GM12878 (cell line): ENCODE results near the gene MMP14. TPM values are rescaled to one million over a fixed set of nuclear protein-coding genes. Genes with fewer than 3 reads are reported as not detected.

Experiments
- CEBPB ChIP-seq, 2 experiments: fragments of 150-350 bp in 1 of 2; IDR thresholded peaks; 2 replicates each; pipeline ENCODE4 v1.6.1; 2012 to 2014; ENCODE audit warnings: low read depth in 2 of 2, low read length in 2 of 2, borderline replicate concordance in 1 of 2, inconsistent platforms in 1 of 2
- CEBPZ ChIP-seq: fragments of 150-350 bp; IDR thresholded peaks from 2 replicates; pipeline ENCODE4 v1.6.1; 2016; ENCODE audit warnings: low read depth, low read length
- CREM ChIP-seq: IDR thresholded peaks from 2 replicates; pipeline ENCODE4 v1.6.1; 2014; ENCODE audit warnings: antibody characterized with exemption, low read depth
- EP300 ChIP-seq, 2 experiments: fragments of 150-350 bp in 1 of 2; IDR thresholded peaks; 2 replicates each; pipeline ENCODE4 v1.6.1; 2011 to 2012; ENCODE audit warnings: low read depth in 2 of 2, low read length in 2 of 2, borderline replicate concordance in 1 of 2, improper control_type of control experiment in 1 of 2, inconsistent platforms in 1 of 2; ENCODE audit not compliant: control insufficient read depth in 1 of 2
- ESRRA ChIP-seq: IDR thresholded peaks from 2 replicates; pipeline ENCODE4 v1.6.1; 2012; ENCODE audit warnings: mild to moderate bottlenecking, low read length, improper control_type of control experiment
- FOS ChIP-seq: IDR thresholded peaks from 3 replicates; pipeline ENCODE4 v1.6.1; 2011; ENCODE audit warnings: borderline replicate concordance; ENCODE audit not compliant: insufficient read length; ENCODE audit errors: extremely low read depth
- HDGF ChIP-seq: fragments of 450-650 bp; IDR thresholded peaks from 2 replicates; pipeline ENCODE4 v1.6.1; 2016; ENCODE audit warnings: antibody characterized with exemption
- NBN ChIP-seq: fragments of 450-650 bp; IDR thresholded peaks from 2 replicates; pipeline ENCODE4 v1.6.1; 2016
- NR2F1 ChIP-seq: fragments of 450-650 bp; conservative IDR thresholded peaks from 2 replicates; pipeline ENCODE4 v1.6.1; 2017; ENCODE audit warnings: mild to moderate bottlenecking
- RAD21 ChIP-seq: IDR thresholded peaks from 2 replicates; pipeline ENCODE4 v1.6.1; 2011; ENCODE audit warnings: mild to moderate bottlenecking, low read depth, low read length, moderate library complexity; ENCODE audit not compliant: insufficient read depth
- RB1 ChIP-seq: fragments of 450-650 bp; formaldehyde crosslinking; IDR thresholded peaks from 2 replicates; pipeline ENCODE4 v1.6.1; 2017; ENCODE audit warnings: mild to moderate bottlenecking, borderline replicate concordance
- RFX5 ChIP-seq: IDR thresholded peaks from 2 replicates; pipeline ENCODE4 v1.6.1; 2011; ENCODE audit warnings: low read depth, low read length, improper control_type of control experiment
- SIN3A ChIP-seq: IDR thresholded peaks from 2 replicates; pipeline ENCODE4 v1.6.1; 2012; ENCODE audit warnings: low read depth, low read length, improper control_type of control experiment
- SKIL ChIP-seq: fragments of 450-650 bp; IDR thresholded peaks from 2 replicates; pipeline ENCODE4 v1.6.1; 2017; ENCODE audit warnings: mild to moderate bottlenecking, low read depth, inconsistent platforms; ENCODE audit not compliant: poor library complexity, severe bottlenecking
- ZBTB4 ChIP-seq: fragments of 450-650 bp; formaldehyde crosslinking; IDR thresholded peaks from 2 replicates; pipeline ENCODE4 v1.4.0; 2022; ENCODE audit warnings: mild to moderate bottlenecking, moderate library complexity
- ZNF622 ChIP-seq: fragments of 450-650 bp; IDR thresholded peaks from 2 replicates; pipeline ENCODE4 v1.6.1; 2017; ENCODE audit warnings: mild to moderate bottlenecking, inconsistent platforms
- ZNF687 ChIP-seq: fragments of 450-650 bp; IDR thresholded peaks from 2 replicates; pipeline ENCODE4 v1.6.1; 2017; ENCODE audit warnings: mild to moderate bottlenecking, moderate library complexity
- polyA plus RNA-seq, 11 experiments: library from polyadenylated mRNA; depleted of rRNA in 4 of 11; unstranded in 6 of 11; stranded (reverse) in 5 of 11; fragments of >200 nt; fragmentation: Nextera tagmentation in 4 of 11; fragmentation: Illumina TruSeq in 1 of 11; extraction: Ambion mirVana in 4 of 11; extraction: Trizol in 1 of 11; gene quantifications; 1 replicate in 1 of 11; 2 replicates in 10 of 11; pipeline versions ENCODE4 v1.2.1 to v1.2.3, GENCODE V29; 2011 to 2016; ENCODE audit warnings: inconsistent platforms in 2 of 11, missing spikeins in 2 of 11, low read depth in 1 of 11
- total RNA-seq, 4 experiments: library from RNA; depleted of rRNA in 3 of 4; stranded (reverse); fragments of >200 nt in 3 of 4; fragmentation: Illumina TruSeq in 1 of 4; extraction: Trizol in 1 of 4; gene quantifications; 2 replicates each; pipeline versions ENCODE4 v1.2.1 to v1.2.3, GENCODE V29; 2013 to 2021

Gene MMP14
- total and polyA plus RNA-seq, 10 of the 15 experiments (the other 5 are each of a cell fraction or from before 2014, with no cell fraction given): 0.31 to 1.9 (median 0.70) TPM; not detected in 2

DNA sequence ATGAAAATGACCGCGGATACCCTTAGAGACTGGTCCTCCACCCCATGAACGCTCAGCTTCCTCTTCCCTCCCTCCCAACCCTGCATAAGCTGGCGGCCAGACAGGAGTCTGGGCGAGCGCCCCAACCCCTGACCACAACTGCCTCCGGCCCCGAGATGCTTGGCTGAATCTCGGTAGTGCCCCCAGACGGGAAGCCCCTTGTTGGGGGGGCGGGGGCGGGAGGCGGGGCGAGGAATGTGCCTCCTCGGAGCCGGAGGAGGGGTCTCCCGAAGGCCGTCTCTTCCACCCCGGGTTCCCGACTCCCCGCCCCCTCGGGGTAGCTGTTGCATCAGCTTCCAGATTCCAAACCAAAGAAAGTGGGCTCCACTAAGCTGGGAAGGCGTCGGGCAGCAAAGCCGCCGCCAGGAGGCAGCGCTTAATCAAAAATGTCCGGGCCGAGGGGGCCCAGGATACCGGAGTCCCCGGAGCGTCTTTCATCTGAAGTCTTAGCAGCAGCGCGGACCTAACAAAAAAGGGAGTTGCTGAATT is 13.8 kb upstream of the MMP14 start (continued):
- no peak for TF ChIP-seq CEBPZ
- TF ChIP-seq CREM: no peak
- TF ChIP-seq HDGF: no peak
- TF ChIP-seq ESRRA: no peak
- TF ChIP-seq ZNF622: no peak
- TF ChIP-seq EP300 (IDR thresholded peaks at IDR 0.05; ENCODE audit: borderline replicate concordance in 1 of 2, control insufficient read depth in 1 of 2, low read depth in 2 of 2, low read length in 2 of 2): 0 out of 4 replicates have a peak, but pooled peaks of 1 of the 2 experiments have one; percentile 25
- TF ChIP-seq RAD21: peak; percentile 86
- no peak for TF ChIP-seq RFX5
- TF ChIP-seq ZBTB4: no peak
- TF ChIP-seq RB1: no peak
- TF ChIP-seq FOS: no peak
- peak; percentile 51 for TF ChIP-seq SKIL
- TF ChIP-seq NBN: peak; percentile 54
- TF ChIP-seq CEBPB (IDR thresholded peaks at IDR 0.05; ENCODE audit: borderline replicate concordance in 1 of 2, low read depth in 2 of 2, low read length in 2 of 2): no peak
- TF ChIP-seq NR2F1: no peak
- TF ChIP-seq ZNF687: no peak
- TF ChIP-seq SIN3A: no peak
